Astrocyte (in vitro differentiated cells and primary cell): ENCODE data around the gene ITK.

Experiments used
- EZH2 ChIP-seq: IDR thresholded peaks from 2 replicates; pipeline ENCODE4 v1.6.1; 2012; ENCODE audit warnings: mild to moderate bottlenecking, low read length, inconsistent platforms; ENCODE audit not compliant: insufficient read depth
- TF ChIP-seq, protein P1 (sequence below): IDR thresholded peaks from 2 replicates; pipeline ENCODE4 v1.5.1; 2011; ENCODE audit warnings: low read depth, mild to moderate bottlenecking, inconsistent platforms, low read length, moderate library complexity; ENCODE audit not compliant: insufficient read depth

GRCh38 chr5:157273131-157273556 lies 92.5 kb downstream of the ITK start:
- TF ChIP-seq, protein P1, sequence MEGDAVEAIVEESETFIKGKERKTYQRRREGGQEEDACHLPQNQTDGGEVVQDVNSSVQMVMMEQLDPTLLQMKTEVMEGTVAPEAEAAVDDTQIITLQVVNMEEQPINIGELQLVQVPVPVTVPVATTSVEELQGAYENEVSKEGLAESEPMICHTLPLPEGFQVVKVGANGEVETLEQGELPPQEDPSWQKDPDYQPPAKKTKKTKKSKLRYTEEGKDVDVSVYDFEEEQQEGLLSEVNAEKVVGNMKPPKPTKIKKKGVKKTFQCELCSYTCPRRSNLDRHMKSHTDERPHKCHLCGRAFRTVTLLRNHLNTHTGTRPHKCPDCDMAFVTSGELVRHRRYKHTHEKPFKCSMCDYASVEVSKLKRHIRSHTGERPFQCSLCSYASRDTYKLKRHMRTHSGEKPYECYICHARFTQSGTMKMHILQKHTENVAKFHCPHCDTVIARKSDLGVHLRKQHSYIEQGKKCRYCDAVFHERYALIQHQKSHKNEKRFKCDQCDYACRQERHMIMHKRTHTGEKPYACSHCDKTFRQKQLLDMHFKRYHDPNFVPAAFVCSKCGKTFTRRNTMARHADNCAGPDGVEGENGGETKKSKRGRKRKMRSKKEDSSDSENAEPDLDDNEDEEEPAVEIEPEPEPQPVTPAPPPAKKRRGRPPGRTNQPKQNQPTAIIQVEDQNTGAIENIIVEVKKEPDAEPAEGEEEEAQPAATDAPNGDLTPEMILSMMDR: no peak
- TF ChIP-seq EZH2: no peak
